ENCODE data around the gene TUBGCP6. TPM values are rescaled to one million over a fixed set of nuclear protein-coding genes. Genes with fewer than 3 reads are reported as not detected.

TUBGCP6 gene
- total RNA-seq, 2 experiments from 2014 or later = 44.5 to 47.8 TPM

DNA sequence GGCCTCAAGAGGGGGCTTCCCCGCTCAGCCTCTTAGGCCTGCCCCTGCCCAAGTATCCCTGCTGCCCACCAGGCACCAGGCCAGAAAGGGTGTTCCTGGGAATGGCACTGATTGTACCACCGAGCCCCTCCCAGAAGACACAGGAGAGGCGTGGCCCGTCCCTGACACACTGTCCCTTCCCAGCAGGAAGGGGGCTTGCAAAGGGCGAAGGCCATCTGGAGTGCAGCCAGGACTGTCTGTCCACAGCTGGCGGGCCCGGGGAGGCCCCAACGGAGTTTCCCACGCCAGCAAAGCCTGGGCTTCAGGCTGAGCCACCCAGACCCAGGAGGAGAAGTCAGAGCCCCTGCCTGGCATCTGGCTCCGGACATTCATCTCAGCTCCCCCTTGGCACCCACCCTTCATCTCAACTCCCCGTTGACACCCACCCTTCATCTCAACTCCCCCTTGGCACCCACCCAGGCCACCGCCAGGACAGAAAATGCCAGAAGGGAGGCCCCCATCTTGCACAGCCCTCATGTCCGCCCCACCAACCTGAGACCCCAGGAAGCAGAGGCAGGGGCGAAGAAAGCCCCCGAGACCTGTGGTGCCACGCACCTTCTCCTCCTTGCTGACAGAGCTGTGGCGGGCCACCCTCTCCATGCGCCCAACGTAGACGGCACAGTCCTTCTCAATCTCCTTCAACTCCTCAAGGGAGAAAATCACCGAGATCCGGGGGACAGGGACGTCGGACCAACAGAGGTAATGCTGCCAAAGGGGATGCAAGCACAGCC is 19.4 kb downstream of the TUBGCP6 start:
- peaks cover 13% of the 10 kb centered on the region for H3K36me3 Mint-ChIP-seq (ENCODE audit: low read depth)
- H3K9me3 Mint-ChIP-seq = no peaks in the 10 kb centered on the region
- no peak for DNase-seq
- no peak overlapping the region for H3K4me3 Mint-ChIP-seq
- intact Hi-C loops (cut with micrococcal nuclease) = no loop called here
- no peak overlapping the region for H3K27ac Mint-ChIP-seq
- H3K4me1 Mint-ChIP-seq (ENCODE audit: low read depth) = peaks cover 4% of the 10 kb centered on the region
- CTCF ChIA-PET = no interaction called here
- H3K27me3 Mint-ChIP-seq (ENCODE audit: low read depth) = no peaks in the 10 kb centered on the region

DNA sequence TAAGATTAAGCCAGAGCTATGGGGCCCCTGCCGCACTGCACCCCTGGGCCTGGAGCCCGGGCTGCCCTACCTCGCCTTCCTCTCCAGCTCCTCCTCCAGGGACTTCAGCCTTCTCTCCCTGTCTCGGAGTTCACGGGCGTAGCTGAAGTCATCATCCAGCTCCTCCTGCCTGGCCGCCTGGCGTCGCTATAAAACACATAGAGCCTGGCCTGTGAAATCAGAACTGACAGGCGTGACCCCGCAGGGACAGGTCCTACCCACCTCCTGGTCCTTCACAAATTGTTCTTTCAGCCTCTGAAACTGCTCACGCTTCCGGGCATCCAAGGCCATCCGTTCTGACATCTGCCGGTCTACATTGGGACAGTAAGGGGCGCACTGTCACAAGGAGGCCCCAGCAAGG is 20.8 kb downstream of the TUBGCP6 start:
- intact Hi-C loops (cut with micrococcal nuclease) = no loop called here
- no peaks in the 10 kb centered on the region for H3K27me3 Mint-ChIP-seq (ENCODE audit: low read depth)
- H3K4me3 Mint-ChIP-seq = no peak overlapping the region
- no peak for DNase-seq
- no peak overlapping the region for H3K27ac Mint-ChIP-seq
- H3K9me3 Mint-ChIP-seq = no peaks in the 10 kb centered on the region
- H3K36me3 Mint-ChIP-seq (ENCODE audit: low read depth) = peaks cover 8% of the 10 kb centered on the region
- CTCF ChIA-PET = interaction anchor here (0.6 kb wide), 1 partner anchor 275 kb away, joined by 5 read pairs; no protein-coding TSS in a partner anchor
- H3K4me1 Mint-ChIP-seq (ENCODE audit: low read depth) = no peaks in the 10 kb centered on the region

DNA sequence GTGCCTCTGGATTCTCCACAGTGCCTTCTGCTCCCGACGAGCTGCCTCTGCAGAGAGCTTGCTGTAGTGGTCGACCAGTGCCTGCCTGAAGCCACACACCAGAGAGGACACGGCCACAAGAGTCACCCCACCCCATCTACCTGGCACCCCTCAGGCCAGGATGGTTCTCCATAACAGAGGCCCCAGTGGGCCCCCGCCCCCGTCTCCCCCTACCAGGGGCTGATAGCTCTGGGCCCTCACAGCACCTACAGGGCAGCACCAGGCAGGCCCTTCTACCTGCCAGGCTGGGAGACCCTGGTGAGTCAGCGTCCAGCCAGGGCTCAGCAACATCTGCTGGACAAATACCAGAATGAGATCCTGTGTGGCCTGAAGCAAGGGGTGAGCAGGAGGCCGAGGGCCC is 22.3 kb downstream of the TUBGCP6 start:
- no peaks in the 10 kb centered on the region for H3K4me1 Mint-ChIP-seq (ENCODE audit: low read depth)
- H3K36me3 Mint-ChIP-seq (ENCODE audit: low read depth) = peaks cover 9% of the 10 kb centered on the region
- no peaks in the 10 kb centered on the region for H3K9me3 Mint-ChIP-seq
- DNase-seq = no peak
- CTCF ChIA-PET = no interaction called here
- H3K27me3 Mint-ChIP-seq (ENCODE audit: low read depth) = no peaks in the 10 kb centered on the region
- intact Hi-C loops (cut with micrococcal nuclease) = no loop called here
- no peak overlapping the region for H3K27ac Mint-ChIP-seq
- no peak overlapping the region for H3K4me3 Mint-ChIP-seq

DNA sequence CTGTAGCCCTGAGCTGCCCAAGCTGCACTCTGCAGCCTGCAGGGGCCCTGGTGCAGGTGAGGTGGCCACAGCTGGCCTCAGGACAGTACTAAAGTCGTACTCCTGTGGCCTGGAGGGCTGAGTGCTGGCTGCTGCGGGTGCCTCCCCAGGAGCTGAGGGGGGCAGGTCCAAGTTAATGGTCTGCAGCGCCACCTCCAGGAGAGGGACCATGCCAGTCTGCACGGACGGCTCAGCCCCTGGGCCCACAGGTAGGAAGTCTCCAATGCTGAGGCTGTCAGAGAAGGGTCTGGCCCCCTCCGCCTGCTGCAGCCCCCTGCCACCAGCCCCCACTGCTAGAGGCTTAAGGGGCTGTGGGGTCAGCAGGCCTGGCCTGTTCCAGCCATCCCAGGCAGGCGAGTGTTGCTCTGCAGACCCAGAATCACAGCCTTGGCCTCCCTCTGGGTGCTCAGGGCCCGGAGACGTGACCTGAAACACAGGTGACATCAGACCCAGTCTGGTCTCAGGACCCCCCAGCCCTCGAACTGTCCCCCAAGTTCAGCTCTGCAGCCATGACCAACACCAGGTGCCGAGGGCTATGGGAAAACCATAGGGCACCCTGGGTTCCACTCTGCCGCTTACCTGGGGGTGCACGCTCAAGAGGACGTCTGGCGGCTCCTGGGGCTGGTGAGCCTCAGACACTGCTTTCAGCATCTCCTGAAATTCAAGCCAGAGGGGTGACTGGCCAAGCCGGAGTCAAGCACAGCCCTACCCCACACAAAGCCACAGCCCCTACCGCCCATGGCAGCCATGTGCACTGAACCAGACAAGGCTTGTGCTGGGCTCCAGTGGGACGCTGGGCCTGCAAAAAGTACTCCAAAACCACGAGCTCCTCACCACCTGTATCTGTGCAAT is 23.2 kb downstream of the TUBGCP6 start:
- CTCF ChIA-PET = no interaction called here
- Mint-ChIP-seq H3K27ac (no peak overlapping the region), H3K4me1 (ENCODE audit: low read depth) (no peaks in the 10 kb centered on the region)

DNA sequence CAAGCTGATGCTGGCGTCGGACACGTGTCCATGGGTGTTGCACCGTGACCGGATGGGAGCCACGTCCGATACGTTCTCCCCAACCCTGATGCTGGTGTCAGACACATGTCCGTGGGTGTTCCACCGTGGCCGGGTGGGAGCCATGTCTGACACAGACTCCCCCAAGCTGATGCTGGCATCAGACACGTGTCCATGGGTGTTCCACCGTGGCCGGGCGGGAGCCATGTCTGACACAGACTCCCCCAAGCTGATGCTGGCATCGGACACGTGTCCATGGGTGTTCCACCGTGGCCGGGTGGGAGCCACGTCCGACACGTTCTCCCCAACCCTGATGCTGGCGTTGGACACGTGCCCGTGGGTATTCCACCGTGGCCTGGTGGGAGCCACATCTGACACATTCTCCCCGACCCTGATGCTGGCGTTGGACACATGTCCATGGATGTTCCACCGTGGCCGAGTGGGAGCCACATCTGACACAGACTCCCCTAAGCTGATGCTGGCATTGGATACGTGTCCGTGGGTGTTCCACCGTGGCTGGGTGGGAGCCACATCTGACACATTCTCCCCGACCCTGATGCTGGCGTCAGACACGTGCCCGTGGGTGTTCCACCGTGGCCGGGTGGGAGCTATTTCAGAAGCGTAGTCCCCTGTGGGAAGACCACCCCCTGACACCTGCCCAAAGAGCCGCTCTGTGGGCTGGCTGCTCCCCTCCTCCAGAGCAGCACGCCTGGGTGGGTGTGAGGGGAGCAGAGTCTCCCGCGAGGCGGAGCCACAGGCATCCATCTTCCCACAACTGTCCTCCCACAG is 24.0 kb downstream of the TUBGCP6 start:
- H3K27me3 Mint-ChIP-seq (ENCODE audit: low read depth) = no peaks in the 10 kb centered on the region
- no peaks in the 10 kb centered on the region for H3K9me3 Mint-ChIP-seq
- H3K4me3 Mint-ChIP-seq = no peak overlapping the region
- CTCF ChIA-PET = no interaction called here
- no peaks in the 10 kb centered on the region for H3K4me1 Mint-ChIP-seq (ENCODE audit: low read depth)
- no peak for DNase-seq
- peaks cover 14% of the 10 kb centered on the region for H3K36me3 Mint-ChIP-seq (ENCODE audit: low read depth)
- no peak overlapping the region for H3K27ac Mint-ChIP-seq
- intact Hi-C loops (cut with micrococcal nuclease) = no loop called here

More for the DNA sequence above, 23.2 kb downstream of the TUBGCP6 start:
- DNase-seq = no peak
- no peaks in the 10 kb centered on the region for H3K27me3 Mint-ChIP-seq (ENCODE audit: low read depth)
- H3K4me3 Mint-ChIP-seq = no peak overlapping the region
- H3K9me3 Mint-ChIP-seq = no peaks in the 10 kb centered on the region
- H3K36me3 Mint-ChIP-seq (ENCODE audit: low read depth) = peaks cover 11% of the 10 kb centered on the region
- intact Hi-C loops (cut with micrococcal nuclease) = no loop called here

DNA sequence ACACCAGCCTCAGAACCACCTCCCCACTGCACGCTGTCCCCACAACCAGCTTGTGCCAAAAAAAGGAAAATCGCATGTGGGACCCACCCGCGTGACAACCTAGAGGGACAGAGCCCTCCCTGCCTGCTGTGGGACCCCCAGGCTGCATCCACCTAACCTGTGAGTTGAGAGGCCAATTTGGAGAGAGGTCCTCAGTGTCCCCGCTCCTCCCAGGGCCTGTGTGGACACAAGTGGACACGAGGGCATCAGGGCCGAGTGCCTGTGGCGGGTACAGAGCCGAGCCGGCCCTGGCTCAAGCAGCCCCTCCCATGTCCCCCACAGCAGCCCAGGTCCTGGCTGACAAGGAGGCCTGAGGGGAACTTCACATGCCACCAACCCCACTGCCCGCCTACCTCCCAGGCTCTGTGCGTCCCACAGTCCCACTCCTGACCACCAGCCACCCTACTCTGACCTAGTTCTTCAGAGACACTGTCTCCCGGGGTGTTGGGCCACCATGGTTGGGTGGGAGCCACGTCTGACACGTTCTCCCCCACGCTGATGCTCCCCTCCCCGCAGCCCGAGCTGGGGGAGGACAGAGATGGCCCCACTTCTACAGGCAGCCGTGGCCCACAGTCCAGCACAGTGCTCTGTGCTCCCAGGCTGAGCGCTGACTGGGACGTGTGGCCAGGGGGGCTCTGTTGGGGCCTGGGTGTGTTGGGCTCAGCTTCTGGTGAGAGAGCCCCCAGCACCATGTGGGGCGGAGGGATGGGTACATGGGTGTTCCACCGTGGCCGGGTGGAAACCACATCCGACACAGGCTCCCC is 24.8 kb downstream of the TUBGCP6 start:
- Mint-ChIP-seq H3K27ac (no peak overlapping the region), H3K9me3 (no peaks in the 10 kb centered on the region), H3K36me3 (ENCODE audit: low read depth) (peaks cover 18% of the 10 kb centered on the region), H3K27me3 (ENCODE audit: low read depth) (no peaks in the 10 kb centered on the region), H3K4me1 (ENCODE audit: low read depth) (no peaks in the 10 kb centered on the region), H3K4me3 (no peak overlapping the region)
- intact Hi-C loops (cut with micrococcal nuclease) = no loop called here
- no peak for DNase-seq
- CTCF ChIA-PET = no interaction called here

DNA sequence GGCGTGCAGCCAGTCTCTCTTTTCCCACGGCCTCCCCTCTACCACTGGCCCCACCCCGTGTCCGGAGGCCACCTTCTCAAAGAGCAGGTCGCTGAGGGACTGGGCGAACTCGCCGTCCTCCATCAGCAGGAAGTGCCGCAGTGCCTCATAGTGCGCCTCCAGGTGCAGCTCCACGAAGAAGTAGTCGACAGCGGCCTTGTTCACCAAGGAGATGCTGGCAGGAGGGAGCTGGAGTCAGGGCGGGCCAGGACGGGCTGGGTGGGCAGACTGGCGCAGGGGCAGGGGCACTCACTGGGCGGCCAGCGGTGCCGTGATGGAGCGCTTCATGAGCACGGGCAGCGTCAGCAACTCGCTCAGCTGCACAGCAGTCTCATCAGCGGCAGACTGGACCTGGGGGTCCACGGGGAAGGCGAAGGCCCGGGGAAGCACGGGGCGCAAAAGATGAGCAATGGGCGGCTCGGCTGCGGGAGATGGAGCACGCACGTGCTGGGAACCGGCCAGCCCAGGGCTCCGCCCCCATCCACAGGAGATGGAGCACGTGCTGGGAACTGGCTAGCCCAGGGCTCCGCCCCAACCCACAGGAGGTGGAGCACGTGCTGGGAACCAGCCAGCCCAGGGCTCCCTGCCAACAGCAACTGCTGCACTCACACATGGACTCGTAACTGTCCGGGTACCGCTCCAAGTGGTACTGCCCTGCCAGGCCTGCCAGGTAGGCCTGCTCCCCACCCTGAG is 25.7 kb downstream of the TUBGCP6 start:
- DNase-seq = no peak
- no peak overlapping the region for H3K27ac Mint-ChIP-seq
- no peaks in the 10 kb centered on the region for H3K4me1 Mint-ChIP-seq (ENCODE audit: low read depth)
- H3K4me3 Mint-ChIP-seq = no peak overlapping the region
- CTCF ChIA-PET = interaction anchor here (1.1 kb wide), 1 partner anchor 23 kb away, joined by 3 read pairs; no protein-coding TSS in a partner anchor
- peaks cover 22% of the 10 kb centered on the region for H3K36me3 Mint-ChIP-seq (ENCODE audit: low read depth)
- H3K27me3 Mint-ChIP-seq (ENCODE audit: low read depth) = no peaks in the 10 kb centered on the region
- H3K9me3 Mint-ChIP-seq = no peaks in the 10 kb centered on the region
- intact Hi-C loops (cut with micrococcal nuclease) = no loop called here

DNA sequence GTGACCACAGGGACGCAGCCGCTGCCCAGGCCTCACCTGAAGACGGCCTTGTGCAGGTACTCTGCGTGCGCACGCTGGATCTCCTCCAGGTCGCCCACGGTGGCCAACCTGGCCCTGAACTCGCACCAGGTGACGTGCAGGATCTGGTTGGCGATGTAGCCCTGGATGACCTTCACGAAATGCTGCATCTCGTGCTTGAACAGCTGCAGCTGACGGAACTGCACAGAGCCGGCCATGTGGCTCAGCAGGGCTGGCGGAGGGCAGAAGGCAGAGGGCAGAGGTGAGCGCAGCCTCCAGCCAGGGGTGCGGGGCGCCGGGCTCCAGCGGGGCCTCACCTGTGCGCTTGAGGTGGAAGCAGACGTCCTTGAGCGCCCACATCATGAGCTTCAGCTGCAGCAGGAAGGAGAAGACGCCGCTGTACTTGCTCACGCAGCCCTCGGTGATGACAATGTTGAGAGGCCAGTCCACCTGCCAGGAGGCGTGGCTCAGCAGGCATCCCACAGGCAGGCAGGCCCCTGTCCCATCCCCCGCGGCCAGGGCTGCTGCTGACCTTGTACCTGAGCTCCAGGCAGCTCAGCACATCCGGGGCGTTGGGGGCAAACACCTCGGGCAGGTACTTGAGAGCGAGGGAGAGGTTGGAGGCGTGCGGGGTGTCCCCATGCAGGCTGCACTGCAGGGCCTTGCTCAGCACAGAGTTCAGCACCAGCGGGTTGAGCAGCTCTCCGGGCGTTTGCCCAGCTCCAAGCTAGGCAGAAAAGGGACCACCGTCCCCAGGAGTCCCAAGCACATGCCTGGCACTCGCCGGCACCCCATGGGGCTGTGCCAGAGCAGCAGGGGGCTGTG is 26.4 kb downstream of the TUBGCP6 start:
- H3K27ac Mint-ChIP-seq = no peak overlapping the region
- DNase-seq = no peak
- peaks cover 25% of the 10 kb centered on the region for H3K36me3 Mint-ChIP-seq (ENCODE audit: low read depth)
- no peak overlapping the region for H3K4me3 Mint-ChIP-seq
- H3K9me3 Mint-ChIP-seq = no peaks in the 10 kb centered on the region
- H3K4me1 Mint-ChIP-seq (ENCODE audit: low read depth) = peaks cover 1% of the 10 kb centered on the region
- no peaks in the 10 kb centered on the region for H3K27me3 Mint-ChIP-seq (ENCODE audit: low read depth)
- CTCF ChIA-PET = interaction anchor here (0.6 to 1.1 kb wide), 2 partner anchors 23 to 402 kb away, joined by 3 read pairs; no protein-coding TSS in a partner anchor
- intact Hi-C loops (cut with micrococcal nuclease) = no loop called here

DNA sequence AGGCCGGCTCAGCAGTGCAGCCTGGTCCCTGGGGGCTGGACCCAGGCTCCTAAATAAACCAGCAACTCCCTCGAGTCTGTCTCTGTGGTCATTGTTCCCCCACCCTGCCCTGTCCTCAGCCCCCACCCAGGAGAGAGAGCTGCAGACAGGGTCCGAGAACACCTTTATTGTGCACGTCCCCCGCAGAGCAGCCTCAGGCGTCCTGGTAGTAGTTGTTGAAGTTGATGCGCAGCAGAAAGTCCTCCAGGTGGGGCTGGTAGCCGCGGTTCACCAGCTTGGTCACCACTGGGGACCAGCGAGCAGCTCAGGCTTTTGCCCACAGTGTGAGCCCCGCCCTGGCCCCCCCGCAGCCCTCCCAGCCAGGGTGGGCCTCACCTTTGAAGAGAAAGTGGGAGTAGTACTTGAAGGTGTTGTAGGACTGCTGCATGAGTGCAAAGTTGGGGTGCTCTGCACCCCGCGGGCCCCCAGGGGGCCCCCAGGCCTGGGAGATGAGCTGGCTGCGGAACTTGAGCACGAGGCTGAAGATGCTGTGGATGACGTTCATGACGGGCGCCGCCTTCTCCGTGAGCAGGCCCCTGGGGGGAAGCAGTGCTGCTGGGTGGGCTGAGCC is 27.2 kb downstream of the TUBGCP6 start:
- H3K36me3 Mint-ChIP-seq (ENCODE audit: low read depth) = peaks cover 24% of the 10 kb centered on the region
- intact Hi-C loops (cut with micrococcal nuclease) = no loop called here
- no peaks in the 10 kb centered on the region for H3K9me3 Mint-ChIP-seq
- no peaks in the 10 kb centered on the region for H3K27me3 Mint-ChIP-seq (ENCODE audit: low read depth)
- H3K27ac Mint-ChIP-seq = no peak overlapping the region
- CTCF ChIA-PET = no interaction called here
- H3K4me3 Mint-ChIP-seq = no peak overlapping the region
- peaks cover 6% of the 10 kb centered on the region for H3K4me1 Mint-ChIP-seq (ENCODE audit: low read depth)
- DNase-seq = no peak

DNA sequence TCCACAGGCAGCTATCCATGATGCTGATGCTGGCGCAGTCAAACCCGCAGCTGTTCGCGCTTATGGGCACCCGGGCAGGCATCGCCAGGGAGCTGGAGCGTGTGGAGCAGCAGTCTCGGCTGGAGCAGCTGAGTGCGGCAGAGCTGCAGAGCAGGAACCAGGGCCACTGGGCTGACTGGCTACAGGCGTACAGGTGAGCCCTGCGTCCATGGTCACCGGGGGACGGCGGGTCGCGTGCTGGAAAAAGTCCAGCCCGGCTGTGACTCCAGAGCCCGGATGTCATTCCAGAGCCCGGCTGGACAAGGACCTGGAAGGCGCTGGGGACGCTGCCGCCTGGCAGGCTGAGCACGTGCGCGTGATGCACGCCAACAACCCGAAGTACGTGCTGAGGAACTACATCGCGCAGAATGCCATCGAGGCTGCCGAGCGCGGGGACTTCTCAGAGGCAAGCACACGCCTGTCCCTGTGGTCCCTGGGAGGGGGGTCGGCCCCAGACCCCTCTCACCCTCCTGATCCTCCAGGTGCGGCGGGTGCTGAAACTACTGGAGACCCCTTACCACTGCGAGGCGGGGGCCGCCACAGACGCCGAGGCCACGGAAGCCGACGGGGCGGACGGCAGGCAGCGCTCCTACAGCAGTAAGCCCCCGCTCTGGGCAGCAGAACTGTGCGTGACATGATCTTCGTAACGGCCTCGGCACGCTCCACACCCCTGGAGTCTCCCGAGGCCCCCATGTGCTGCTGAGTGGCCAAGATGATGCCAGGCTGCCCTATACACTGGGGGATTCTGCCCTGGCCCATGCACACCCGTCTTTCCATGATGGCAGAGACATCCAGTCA is 27.9 kb downstream of the TUBGCP6 start:
- H3K36me3 Mint-ChIP-seq (ENCODE audit: low read depth) = peaks cover 24% of the 10 kb centered on the region

More for the DNA sequence above, 27.9 kb downstream of the TUBGCP6 start:
- no peak for DNase-seq
- Mint-ChIP-seq H3K4me1 (ENCODE audit: low read depth) (peaks cover 6% of the 10 kb centered on the region), H3K4me3 (no peak overlapping the region), H3K9me3 (no peaks in the 10 kb centered on the region), H3K27me3 (ENCODE audit: low read depth) (no peaks in the 10 kb centered on the region), H3K27ac (no peak overlapping the region)
- intact Hi-C loops (cut with micrococcal nuclease) = no loop called here
- CTCF ChIA-PET = no interaction called here
